RWPE2 (cell line): Measurements from ENCODE around the gene ETNPPL.
"Not testable (repeated sequence)": the region's sequence is repeated elsewhere in the genome, so short reads cannot be mapped to it uniquely, and the experiment has no call there.

Source experiments
- ATAC-seq: fragments of 200-7000 bp; cut with Tn5 transposase; 3 replicates; pipeline ENCODE4 v1.9.1; 2021; ENCODE audit warnings: low read depth
- DNase-seq: peaks from one replicate; pipeline ENCODE4 v3.0.0-alpha.2; 2020; ENCODE audit warnings: low spot score
- H3K27ac ChIP-seq: fragments of 450-650 bp; 2 replicates; pipeline ENCODE4 v1.5.1; 2017; ENCODE audit warnings: mild to moderate bottlenecking; ENCODE audit not compliant: poor library complexity, severe bottlenecking
- H3K27me3 ChIP-seq: fragments of 250-450 bp; sonication (Bioruptor Pico); 2 replicates; pipeline ENCODE4 v1.5.1; 2021; ENCODE audit warnings: mild to moderate bottlenecking, moderate library complexity; ENCODE audit not compliant: insufficient read depth, poor library complexity, severe bottlenecking
- H3K36me3 ChIP-seq: fragments of 250-450 bp; sonication (Bioruptor Pico); 2 replicates; pipeline ENCODE4 v1.5.1; 2020; ENCODE audit warnings: low read depth, mild to moderate bottlenecking, moderate library complexity
- H3K4me1 ChIP-seq: fragments of 250-450 bp; sonication (Bioruptor Pico); 2 replicates; pipeline ENCODE4 v1.5.1; 2021; ENCODE audit warnings: mild to moderate bottlenecking, moderate library complexity; ENCODE audit not compliant: insufficient read depth, poor library complexity, severe bottlenecking
- H3K4me3 ChIP-seq: fragments of 250-450 bp; sonication (Bioruptor Pico); 2 replicates; pipeline ENCODE4 v1.5.1; 2021; ENCODE audit warnings: mild to moderate bottlenecking, moderate library complexity; ENCODE audit not compliant: severe bottlenecking
- H3K9me3 ChIP-seq: fragments of 250-450 bp; sonication (Bioruptor Pico); 2 replicates; pipeline ENCODE4 v1.5.1; 2021; ENCODE audit warnings: mild to moderate bottlenecking, moderate library complexity; ENCODE audit not compliant: severe bottlenecking
- CTCF ChIP-seq: fragments of 450-650 bp; IDR thresholded peaks from one replicate; pipeline ENCODE4 v1.5.1; 2017; ENCODE audit warnings: mild to moderate bottlenecking, moderate library complexity; ENCODE audit not compliant: poor library complexity, severe bottlenecking

ETNPPL gene

GRCh38 chr4:108717386-108717785, 45.5 kb downstream of the ETNPPL start:
- ATAC-seq (no peak), DNase-seq (no peak)
- Histone ChIP-seq H3K27ac (no peak overlapping the region), H3K4me3 (no peak overlapping the region), H3K4me1 (no peaks in the 10 kb centered on the region), H3K27me3 (no peaks in the 10 kb centered on the region), H3K36me3 (no peaks in the 10 kb centered on the region), H3K9me3 (no peaks in the 10 kb centered on the region)
- no peak for TF ChIP-seq CTCF

GRCh38 chr4:108716340-108716739, 46.5 kb downstream of the ETNPPL start:
- no peak overlapping the region for H3K27ac ChIP-seq
- DNase-seq (no peak), ATAC-seq (no peak)
- TF ChIP-seq CTCF: no peak
- H3K36me3 ChIP-seq: no peaks in the 10 kb centered on the region
- H3K4me1 ChIP-seq: no peaks in the 10 kb centered on the region
- no peak overlapping the region for H3K4me3 ChIP-seq
- no peaks in the 10 kb centered on the region for H3K9me3 ChIP-seq
- no peaks in the 10 kb centered on the region for H3K27me3 ChIP-seq

- Histone ChIP-seq H3K4me3 (no peak overlapping the region), H3K9me3 (no peaks in the 10 kb centered on the region), H3K27ac (no peak overlapping the region), H3K27me3 (no peaks in the 10 kb centered on the region), H3K4me1 (no peaks in the 10 kb centered on the region), H3K36me3 (no peaks in the 10 kb centered on the region)
- ATAC-seq: no peak
- no peak for TF ChIP-seq CTCF
- DNase-seq: no peak
Measured at GRCh38 chr4:108714880-108715279, 48.0 kb downstream of the ETNPPL start.

GRCh38 chr4:108710578-108710977, 52.3 kb downstream of the ETNPPL start:
- H3K4me1 ChIP-seq, DNase-seq, H3K4me3 ChIP-seq, H3K36me3 ChIP-seq, ATAC-seq, H3K27ac ChIP-seq, H3K27me3 ChIP-seq, H3K9me3 ChIP-seq: not testable (repeated sequence)

GRCh38 chr4:108709722-108710121, 53.1 kb downstream of the ETNPPL start:
- Histone ChIP-seq H3K4me1 (no peaks in the 10 kb centered on the region), H3K9me3 (no peaks in the 10 kb centered on the region), H3K4me3 (no peak overlapping the region), H3K36me3 (no peaks in the 10 kb centered on the region), H3K27me3 (no peaks in the 10 kb centered on the region), H3K27ac (no peak overlapping the region)
- DNase-seq (no peak), ATAC-seq (no peak)
- TF ChIP-seq CTCF: no peak

GRCh38 chr4:108709234-108709633, 53.6 kb downstream of the ETNPPL start:
- Histone ChIP-seq H3K27ac (no peak overlapping the region), H3K27me3 (no peaks in the 10 kb centered on the region), H3K4me3 (no peak overlapping the region), H3K4me1 (no peaks in the 10 kb centered on the region), H3K36me3 (no peaks in the 10 kb centered on the region), H3K9me3 (no peaks in the 10 kb centered on the region)
- DNase-seq (no peak), ATAC-seq (no peak)
- TF ChIP-seq CTCF: no peak
